GM06990 (cell line): ENCODE results near the gene RPH3AL.

Source experiments
- DNase-seq: peaks from one replicate; pipeline ENCODE4 v3.0.0-alpha.2; 2011; ENCODE audit not compliant: insufficient read length; ENCODE audit errors: extremely low read depth
- H3K27me3 ChIP-seq: replicated peaks from 2 replicates; pipeline ENCODE4 v1.6.0; 2011; ENCODE audit warnings: low read length; ENCODE audit not compliant: control insufficient read depth, insufficient read depth
- H3K36me3 ChIP-seq: 2 replicates; pipeline ENCODE4 v1.5.1; 2011; ENCODE audit warnings: low read length; ENCODE audit not compliant: control insufficient read depth, insufficient read depth
- H3K4me3 ChIP-seq: replicated peaks from 2 replicates; pipeline ENCODE4 v1.5.1; 2011; ENCODE audit warnings: low read depth, mild to moderate bottlenecking, control low read depth, low read length
- CTCF ChIP-seq: IDR thresholded peaks from 2 replicates; pipeline ENCODE4 v1.5.1; 2011; ENCODE audit warnings: low read length, control low read depth, mild to moderate bottlenecking, inconsistent platforms; ENCODE audit not compliant: insufficient read depth, poor library complexity, severe bottlenecking

RPH3AL gene

GRCh38 chr17:231966-232807, 120.4 kb downstream of the RPH3AL start:
- TF ChIP-seq CTCF, result no peak
- no peak overlapping the region for H3K4me3 ChIP-seq
- no peak for DNase-seq

DNA sequence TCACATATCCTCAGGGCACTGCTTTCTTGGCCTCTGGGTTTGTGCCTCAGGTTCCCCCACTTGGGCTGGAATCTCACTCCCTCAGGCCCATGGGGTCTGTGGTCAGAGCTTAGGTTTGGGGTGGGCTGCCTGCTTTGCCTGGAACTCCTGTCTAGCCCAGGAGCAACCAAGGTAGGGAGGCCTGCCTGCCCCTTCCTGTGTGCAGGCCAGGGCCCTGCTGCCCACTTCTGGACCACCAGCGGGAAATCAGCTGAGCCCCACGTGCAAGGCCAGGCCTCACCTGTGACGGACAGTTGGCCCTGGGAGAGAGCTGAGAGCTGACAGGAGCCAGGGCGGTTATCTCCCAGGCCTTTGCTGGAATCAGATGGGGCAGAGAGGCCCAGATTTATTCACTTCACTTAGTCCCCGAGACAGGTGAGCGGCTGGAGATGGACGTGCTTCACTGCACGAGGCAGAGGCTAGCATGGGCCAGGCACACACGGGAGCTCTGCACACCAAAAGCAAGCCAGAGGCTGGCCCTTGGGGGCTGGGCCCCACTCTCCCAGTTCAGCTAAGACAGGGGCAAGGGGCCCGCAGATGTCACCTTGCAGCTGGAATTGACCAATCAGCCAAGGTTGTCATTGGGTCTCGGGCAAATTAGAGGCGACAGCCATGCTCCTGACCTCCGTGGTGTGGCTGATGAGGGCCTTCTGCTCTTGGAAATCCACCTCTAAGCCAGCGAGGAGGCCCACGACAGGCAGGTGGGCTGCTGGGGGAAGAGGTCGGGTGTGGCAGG, 121.2 kb downstream of the RPH3AL start:
- Histone ChIP-seq H3K4me3 (no peak overlapping the region), H3K36me3 (no peaks in the 10 kb centered on the region), H3K27me3 (no peaks in the 10 kb centered on the region)
- no peak for DNase-seq
- TF ChIP-seq CTCF, result no peak

More at GRCh38 chr17:231966-232807, 120.4 kb downstream of the RPH3AL start:
- no peaks in the 10 kb centered on the region for H3K36me3 ChIP-seq
- H3K27me3 ChIP-seq, result no peaks in the 10 kb centered on the region

DNA sequence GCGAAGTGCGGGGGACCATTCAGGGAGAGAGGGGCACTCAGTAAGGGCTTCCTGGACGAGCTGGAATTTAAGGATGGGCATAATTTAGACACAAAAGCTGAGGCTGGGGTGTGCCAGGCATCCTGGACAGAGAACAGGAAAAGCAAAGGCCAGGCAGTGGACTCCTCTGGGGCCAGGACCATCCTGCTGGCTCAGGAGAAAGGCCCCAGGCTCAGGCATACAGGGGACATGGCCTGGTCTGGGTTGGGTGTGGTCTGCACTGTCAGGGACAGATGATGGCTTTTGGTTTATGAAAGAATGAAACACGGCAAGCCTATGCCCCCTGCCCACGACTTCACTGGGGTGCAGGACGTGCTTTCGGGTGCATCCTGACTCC, 122.2 kb downstream of the RPH3AL start:
- Histone ChIP-seq H3K27me3 (no peaks in the 10 kb centered on the region), H3K36me3 (no peaks in the 10 kb centered on the region)

GRCh38 chr17:229709-230394, 122.8 kb downstream of the RPH3AL start:
- no peak overlapping the region for H3K4me3 ChIP-seq
- no peak for TF ChIP-seq CTCF
- no peaks in the 10 kb centered on the region for H3K36me3 ChIP-seq
- no peaks in the 10 kb centered on the region for H3K27me3 ChIP-seq
- no peak for DNase-seq

More for the DNA sequence above, 122.2 kb downstream of the RPH3AL start:
- no peak for DNase-seq
- TF ChIP-seq CTCF, result no peak
- no peak overlapping the region for H3K4me3 ChIP-seq

DNA sequence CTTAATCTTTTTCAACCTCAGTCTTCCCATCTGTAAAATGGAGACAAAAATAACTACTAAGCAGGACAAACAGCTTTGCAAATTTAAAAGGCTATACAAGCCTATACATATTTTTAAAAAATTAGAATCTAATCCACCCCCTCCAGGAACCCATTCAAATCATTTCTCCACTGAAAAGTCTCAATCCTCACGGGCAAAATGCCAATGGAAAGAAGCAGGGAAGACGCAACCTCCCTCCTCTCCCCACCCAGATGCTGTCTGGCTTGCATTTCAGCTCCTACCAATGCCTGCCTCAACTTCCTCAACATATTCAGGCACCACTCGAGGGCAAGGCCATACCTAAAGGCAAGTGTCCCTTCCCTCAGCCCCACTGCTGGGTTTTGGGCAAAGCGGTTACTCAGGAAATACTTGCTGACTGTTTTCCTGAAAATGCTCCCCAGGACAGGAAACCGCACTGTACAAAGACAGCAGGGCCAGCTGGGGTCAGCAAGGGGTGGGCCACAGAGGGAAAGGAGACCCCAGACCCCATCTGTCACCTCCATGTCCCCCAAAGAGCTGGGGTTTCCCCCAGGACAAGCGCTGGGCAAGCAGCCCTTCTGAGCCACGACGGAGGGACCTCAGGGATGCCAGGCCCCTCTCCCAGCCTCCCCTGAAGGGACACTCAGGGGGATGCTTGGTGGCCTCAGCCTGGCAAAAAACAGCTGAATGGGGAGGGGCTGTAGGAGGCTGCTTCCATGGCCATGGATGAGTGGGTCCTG, 123.5 kb downstream of the RPH3AL start:
- Histone ChIP-seq H3K36me3 (no peaks in the 10 kb centered on the region), H3K27me3 (no peaks in the 10 kb centered on the region)
- no peak for DNase-seq

More for the DNA sequence above, 123.5 kb downstream of the RPH3AL start:
- no peak for TF ChIP-seq CTCF
- H3K4me3 ChIP-seq, result no peak overlapping the region
